HG03342 (cell line): ENCODE measurements around the gene STPG2.
A peak's percentile ranks its signal among the peaks of the same experiment; 100 is the strongest.

Source experiments
- ATAC-seq: cut with Tn5 transposase; IDR thresholded peaks from one replicate; pipeline ENCODE4 v1.9.1; 2021; ENCODE audit warnings: mild to moderate bottlenecking, moderate library complexity; ENCODE audit not compliant: unreplicated experiment

The STPG2 gene

GRCh38 chr4:97548186-97548585 is 595.1 kb downstream of the STPG2 start:
- ATAC-seq: peak; percentile 54

- no peak for ATAC-seq
Observed at GRCh38 chr4:97531351-97531750, 611.9 kb downstream of the STPG2 start.

GRCh38 chr4:97530676-97531075 is 612.6 kb downstream of the STPG2 start:
- ATAC-seq: no peak

GRCh38 chr4:97525236-97525635 is 618.0 kb downstream of the STPG2 start:
- no peak for ATAC-seq

GRCh38 chr4:97517939-97518338 is 625.3 kb downstream of the STPG2 start:
- ATAC-seq: no peak

- no peak for ATAC-seq
Observed at GRCh38 chr4:97513917-97514316, 629.4 kb downstream of the STPG2 start.
